ENCODE data around the gene SH3RF1.

SH3RF1 gene

GRCh38 chr4:169158046-169158445, 112.7 kb downstream of the SH3RF1 start:
- DNase-seq: no peak

- DNase-seq: no peak
Observed at GRCh38 chr4:169156392-169156791, 114.4 kb downstream of the SH3RF1 start.

GRCh38 chr4:169154121-169154520, 116.6 kb downstream of the SH3RF1 start:
- no peak for DNase-seq

- no peak for DNase-seq
Observed at GRCh38 chr4:169153481-169154087, 117.2 kb downstream of the SH3RF1 start.

- no peak for DNase-seq
Observed at GRCh38 chr4:169152899-169153298, 117.9 kb downstream of the SH3RF1 start.

GRCh38 chr4:169152098-169152497, 118.7 kb downstream of the SH3RF1 start:
- no peak for DNase-seq

GRCh38 chr4:169151671-169152070, 119.1 kb downstream of the SH3RF1 start:
- DNase-seq: no peak

- no peak for DNase-seq
Observed at GRCh38 chr4:169150806-169151205, 120.0 kb downstream of the SH3RF1 start.

GRCh38 chr4:169148885-169149284, 121.9 kb downstream of the SH3RF1 start:
- no peak for DNase-seq

- DNase-seq: no peak
Observed at GRCh38 chr4:169147191-169147590, 123.6 kb downstream of the SH3RF1 start.

GRCh38 chr4:169144061-169144600, 126.6 kb downstream of the SH3RF1 start:
- DNase-seq: no peak

- no peak for DNase-seq
Observed at GRCh38 chr4:169143335-169143734, 127.4 kb downstream of the SH3RF1 start.

- no peak for DNase-seq
Observed at GRCh38 chr4:169142906-169143305, 127.8 kb downstream of the SH3RF1 start.

GRCh38 chr4:169142391-169142790, 128.4 kb downstream of the SH3RF1 start:
- DNase-seq: no peak

GRCh38 chr4:169139021-169139420, 131.7 kb downstream of the SH3RF1 start:
- DNase-seq: no peak

GRCh38 chr4:169137558-169137920, 133.2 kb downstream of the SH3RF1 start:
- DNase-seq: no peak

- no peak for DNase-seq
Observed at GRCh38 chr4:169136796-169137557, 133.8 kb downstream of the SH3RF1 start.

GRCh38 chr4:169136330-169136729, 134.4 kb downstream of the SH3RF1 start:
- no peak for DNase-seq

GRCh38 chr4:169135776-169136175, 135.0 kb downstream of the SH3RF1 start:
- DNase-seq: no peak

- no peak for DNase-seq
Observed at GRCh38 chr4:169133932-169134331, 136.8 kb downstream of the SH3RF1 start.

GRCh38 chr4:169132561-169133305, 138.0 kb downstream of the SH3RF1 start:
- DNase-seq: no peak

- DNase-seq: no peak
Observed at GRCh38 chr4:169131556-169132208, 139.1 kb downstream of the SH3RF1 start.

- no peak for DNase-seq
Observed at GRCh38 chr4:169128902-169129301, 141.9 kb downstream of the SH3RF1 start.

Measured in stimulated activated CD4-positive, alpha-beta T cell treated with anti-CD3 and anti-CD28 coated beads, Interleukin-2, amount 100 ng/mL, for 24 hours (primary cell).